Esophagus (tissue), 2 donors: ENCODE data around the gene ORM1. TPM values are rescaled to one million over a fixed set of nuclear protein-coding genes. Genes with fewer than 3 reads are reported as not detected.

Experiments used
- H3K27ac ChIP-seq, 2 donors: one replicate each; pipeline ENCODE4 v1.5.1; 2013; ENCODE audit warnings: low read depth in 2 of 2, mild to moderate bottlenecking in 2 of 2, inconsistent platforms in 1 of 2, low read length in 1 of 2, moderate library complexity in 1 of 2
- H3K27me3 ChIP-seq, 2 donors: one replicate each; pipeline ENCODE4 v1.6.1; 2013; ENCODE audit warnings: low read length in 2 of 2, control low read depth in 1 of 2, mild to moderate bottlenecking in 1 of 2; ENCODE audit not compliant: insufficient read depth in 2 of 2, control insufficient read depth in 1 of 2
- H3K36me3 ChIP-seq, 2 donors: one replicate each; pipeline ENCODE4 v1.6.1; 2013; ENCODE audit warnings: low read length in 1 of 2; ENCODE audit not compliant: control insufficient read depth in 2 of 2, insufficient read depth in 2 of 2
- H3K4me1 ChIP-seq, 2 donors: one replicate each; pipeline ENCODE4 v1.6.1; 2013; ENCODE audit warnings: low read length in 1 of 2; ENCODE audit not compliant: control insufficient read depth in 2 of 2, insufficient read depth in 2 of 2
- H3K4me3 ChIP-seq, 2 donors: one replicate each; pipeline ENCODE4 v1.5.1; 2013; ENCODE audit warnings: low read length in 2 of 2, mild to moderate bottlenecking in 2 of 2, low read depth in 1 of 2, moderate library complexity in 1 of 2
- H3K9me3 ChIP-seq, 2 donors: one replicate each; pipeline ENCODE4 v1.6.1; 2013; ENCODE audit warnings: mild to moderate bottlenecking in 2 of 2, low read depth in 1 of 2, low read length in 1 of 2, moderate library complexity in 1 of 2; ENCODE audit not compliant: control insufficient read depth in 2 of 2, insufficient read depth in 1 of 2
- WGBS, 2 donors: extraction: QIAGEN DNeasy Blood & Tissue Kit; methylation state at CpG; one replicate each; pipeline ENCODE4 v1.1.7; 2013; 5-methylcytosine and 5-hydroxymethylcytosine counted together
- polyA plus RNA-seq, 2 donors: library from polyadenylated mRNA; stranded (reverse); fragments of 200-250 nt; gene quantifications; one replicate each; pipeline ENCODE4 v1.2.3, GENCODE V29; 2013
- donor health status: healthy with polysubstance abuse.
- donor health status: Bipolar disorder and iron deficiency.

The ORM1 gene
- polyA plus RNA-seq, 2 donors = 0.11 TPM; not detected in 1

DNA sequence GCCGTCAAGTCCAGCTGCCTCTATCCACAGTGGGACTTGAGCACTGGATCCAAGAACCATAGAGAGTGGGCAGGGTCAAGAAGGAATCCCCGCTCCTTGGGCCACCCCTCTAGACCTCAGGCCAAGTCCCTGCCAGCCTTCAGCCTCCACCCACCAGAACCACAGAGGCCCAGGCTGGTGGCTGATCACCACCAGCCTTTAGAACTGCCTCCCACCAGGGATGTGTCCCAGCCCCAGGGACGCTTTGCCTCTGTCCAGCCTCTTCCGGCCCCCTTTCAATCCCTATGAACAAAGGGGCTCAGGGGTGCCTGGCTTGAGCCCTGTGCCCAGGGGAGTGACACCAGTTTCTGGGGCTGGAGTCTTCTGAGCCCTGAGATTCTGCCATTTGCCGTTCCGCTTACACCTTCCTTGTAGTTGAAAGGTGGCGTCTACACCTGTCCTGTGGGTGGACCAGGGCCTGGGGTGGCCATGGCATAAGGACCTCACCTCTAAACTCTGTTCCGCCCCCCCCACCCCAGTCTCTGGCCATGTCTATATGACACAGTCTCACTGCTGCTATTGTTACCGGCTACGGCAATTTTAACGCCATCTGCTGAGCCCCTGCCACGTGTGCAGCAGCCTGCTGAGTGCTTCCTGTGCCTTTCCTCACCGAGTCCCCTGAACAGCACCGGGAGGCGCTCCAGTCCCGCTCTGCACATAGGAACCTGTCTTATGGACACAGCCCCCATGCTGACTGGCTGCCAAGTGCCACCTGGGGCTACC, 35.7 kb upstream of the ORM1 start:
- Histone ChIP-seq H3K36me3 (no peaks in the 10 kb centered on the region), H3K27ac (no peak overlapping the region), H3K9me3 (no peaks in the 10 kb centered on the region), H3K4me1 (peaks cover 0 to 9% of the 10 kb centered on the region in 2 donors), H3K27me3 (no peaks in the 10 kb centered on the region), H3K4me3 (no peak overlapping the region)
- 81 to 82% methylated on average over 16 of the region's 16 CpGs for WGBS, 2 donors

DNA sequence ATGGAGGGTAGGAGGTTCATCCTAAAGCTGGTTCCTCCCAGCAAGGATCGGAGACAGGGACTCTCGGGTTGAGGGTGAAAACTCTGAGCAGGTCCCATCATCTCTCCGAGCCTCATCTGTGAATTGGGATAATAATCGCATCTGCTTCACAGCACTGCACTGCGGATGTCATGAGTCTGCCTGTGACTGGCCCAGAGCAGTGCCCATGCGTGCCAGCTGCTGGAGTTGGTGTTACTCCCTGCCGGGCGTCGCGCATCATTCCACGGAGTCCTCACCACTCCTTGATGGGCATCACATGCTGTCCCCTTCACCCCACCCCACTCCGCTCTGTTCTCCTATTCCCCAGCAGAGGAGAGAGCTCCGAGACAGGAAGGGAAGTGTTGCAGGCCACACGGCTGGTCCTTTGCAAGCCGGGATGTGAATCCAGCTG, 35.1 kb upstream of the ORM1 start:
- Histone ChIP-seq H3K27me3 (no peaks in the 10 kb centered on the region), H3K9me3 (no peaks in the 10 kb centered on the region), H3K4me1 (peaks cover 0 to 9% of the 10 kb centered on the region in 2 donors), H3K4me3 (no peak overlapping the region), H3K27ac (no peak overlapping the region), H3K36me3 (no peaks in the 10 kb centered on the region)
- 66 to 72% methylated on average over 15 of the region's 15 CpGs for WGBS, 2 donors

DNA sequence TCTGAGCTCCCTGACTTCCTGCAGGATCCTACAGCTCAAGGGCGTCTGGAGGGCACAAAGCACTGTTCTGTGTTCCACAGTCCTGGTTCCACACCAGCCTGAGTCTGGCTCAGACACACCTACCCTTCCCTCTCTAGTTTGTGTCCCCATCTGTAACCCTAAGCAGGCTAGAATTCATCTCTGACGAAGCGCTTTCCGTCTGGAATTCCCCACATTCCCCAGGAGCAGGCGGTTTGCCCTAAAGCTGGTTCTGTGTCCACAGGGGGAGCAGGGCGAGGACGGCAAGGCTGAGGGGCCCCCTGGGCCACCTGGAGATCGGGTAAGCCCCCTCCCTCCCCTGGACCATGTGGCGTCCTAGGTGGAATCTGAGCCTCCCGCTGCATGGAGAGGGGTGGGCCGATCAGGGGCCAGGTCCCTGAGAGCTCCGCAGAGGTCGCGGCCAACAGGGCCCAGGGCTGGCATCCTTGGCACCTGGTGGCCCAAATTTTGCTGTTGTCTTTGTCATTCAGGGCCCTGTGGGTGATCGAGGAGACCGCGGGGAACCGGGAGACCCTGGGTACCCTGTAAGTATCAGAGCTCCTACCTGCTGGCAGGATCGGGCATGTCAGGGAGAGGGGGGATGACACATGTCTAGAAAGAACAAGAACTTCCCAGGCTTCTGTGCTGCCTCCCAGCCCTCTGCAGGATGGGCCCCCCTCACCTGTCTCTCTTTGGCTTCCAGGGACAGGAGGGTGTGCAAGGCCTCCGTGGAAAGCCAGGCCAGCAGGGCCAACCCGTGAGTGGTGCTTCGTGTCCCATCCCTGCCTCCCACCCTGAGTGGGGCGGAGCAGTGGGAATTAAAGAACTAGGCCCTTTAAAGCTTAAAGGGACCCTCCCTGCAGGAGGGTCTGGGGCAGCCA, 34.5 kb upstream of the ORM1 start:
- H3K36me3 ChIP-seq = no peaks in the 10 kb centered on the region
- no peak overlapping the region for H3K27ac ChIP-seq
- H3K27me3 ChIP-seq = no peaks in the 10 kb centered on the region
- H3K4me3 ChIP-seq = no peak overlapping the region
- H3K4me1 ChIP-seq = peaks cover 0 to 9% of the 10 kb centered on the region in 2 donors
- H3K9me3 ChIP-seq = no peaks in the 10 kb centered on the region
- 45 to 63% methylated on average over 23 of the region's 23 CpGs for WGBS, 2 donors

DNA sequence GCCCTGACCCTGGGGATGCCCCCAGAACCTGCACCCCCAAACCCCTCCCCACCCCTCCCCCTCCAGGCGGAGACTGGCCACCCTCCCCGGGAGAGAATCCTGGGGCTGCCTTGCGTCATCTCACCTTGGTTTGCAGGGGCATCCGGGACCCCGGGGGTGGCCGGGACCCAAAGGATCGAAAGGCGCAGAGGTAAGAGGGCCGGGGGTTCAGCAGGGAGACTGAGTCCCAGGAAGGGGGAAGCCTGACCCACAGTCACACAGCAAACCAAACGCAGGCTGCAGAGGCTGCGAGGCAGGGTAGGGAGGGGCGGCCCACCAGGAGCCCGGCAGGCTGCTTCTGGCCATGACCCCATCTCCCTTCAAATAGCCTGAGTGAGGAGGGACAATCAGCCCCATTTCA, 33.8 kb upstream of the ORM1 start:
- no peaks in the 10 kb centered on the region for H3K9me3 ChIP-seq
- 85 to 89% methylated on average over 13 of the region's 13 CpGs for WGBS, 2 donors
- no peaks in the 10 kb centered on the region for H3K36me3 ChIP-seq
- H3K4me1 ChIP-seq = peaks cover 0 to 8% of the 10 kb centered on the region in 2 donors
- no peak overlapping the region for H3K4me3 ChIP-seq
- no peak overlapping the region for H3K27ac ChIP-seq
- no peaks in the 10 kb centered on the region for H3K27me3 ChIP-seq

DNA sequence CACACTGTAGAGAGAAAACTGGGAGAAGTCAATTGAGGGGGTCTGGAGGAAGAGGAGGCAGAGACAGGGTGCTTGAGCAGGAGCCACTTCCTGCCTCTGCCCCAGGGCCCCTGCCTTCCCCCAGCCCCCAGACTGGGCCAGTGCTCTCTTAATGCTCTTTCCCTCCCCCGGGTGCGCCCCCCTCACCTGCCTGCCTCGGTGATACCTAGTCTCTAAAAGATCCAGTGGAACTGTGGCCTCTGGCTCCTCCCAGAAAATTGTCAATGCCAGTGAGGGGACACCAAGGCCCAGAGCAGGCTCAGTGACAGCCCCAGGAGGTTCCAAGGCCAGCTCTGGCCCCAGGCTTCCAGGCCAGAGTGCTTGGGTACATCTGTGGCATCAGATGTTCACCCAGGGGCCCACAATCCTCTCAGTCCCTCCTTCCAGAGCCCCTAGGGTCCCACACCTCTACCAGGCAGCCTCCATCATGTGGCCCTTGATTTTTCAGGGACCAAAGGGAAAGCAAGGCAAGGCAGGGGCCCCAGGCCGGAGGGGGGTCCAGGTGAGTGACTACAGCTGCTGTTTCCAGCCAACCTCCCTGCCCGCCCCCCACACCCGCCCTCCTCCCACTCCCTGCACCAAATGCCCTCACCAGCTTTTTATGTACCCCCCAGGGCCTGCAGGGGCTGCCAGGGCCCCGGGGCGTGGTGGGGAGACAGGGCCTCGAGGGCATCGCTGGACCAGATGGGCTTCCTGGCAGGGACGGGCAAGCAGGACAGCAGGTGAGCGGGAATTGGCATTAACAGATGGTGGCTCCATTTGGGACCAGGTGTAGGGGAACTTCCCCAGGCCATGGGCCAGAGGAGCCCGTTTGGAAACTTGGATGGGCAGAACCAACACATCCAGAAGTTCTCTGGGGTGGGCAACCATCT, 33.1 kb upstream of the ORM1 start:
- H3K4me1 ChIP-seq = peaks cover 0 to 5% of the 10 kb centered on the region in 2 donors
- H3K27ac ChIP-seq = no peak overlapping the region
- 76 to 77% methylated on average over 13 of the region's 13 CpGs for WGBS, 2 donors
- no peaks in the 10 kb centered on the region for H3K36me3 ChIP-seq
- no peaks in the 10 kb centered on the region for H3K9me3 ChIP-seq
- H3K27me3 ChIP-seq = no peaks in the 10 kb centered on the region
- H3K4me3 ChIP-seq = no peak overlapping the region

DNA sequence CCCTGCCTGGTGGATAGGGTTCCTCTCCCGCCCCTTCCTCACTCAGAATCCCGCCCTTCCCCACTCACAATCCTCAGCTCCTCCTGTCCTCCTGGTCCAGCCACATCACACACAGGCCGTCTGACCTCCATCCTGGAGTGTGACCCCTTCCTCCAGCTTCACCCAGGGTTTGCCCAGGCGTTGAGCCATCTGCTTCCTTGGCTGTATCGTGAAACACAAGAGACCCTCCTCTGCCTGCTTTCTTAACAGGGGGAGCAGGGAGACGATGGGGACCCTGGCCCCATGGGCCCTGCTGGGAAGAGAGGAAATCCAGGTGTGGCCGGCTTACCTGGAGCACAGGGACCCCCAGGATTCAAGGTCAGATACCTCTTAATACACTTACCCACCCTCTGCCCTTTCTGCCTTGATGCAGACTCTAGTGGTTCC, 32.3 kb upstream of the ORM1 start:
- Histone ChIP-seq H3K27me3 (no peaks in the 10 kb centered on the region), H3K4me3 (no peak overlapping the region), H3K36me3 (no peaks in the 10 kb centered on the region), H3K4me1 (peaks cover 0 to 5% of the 10 kb centered on the region in 2 donors), H3K27ac (no peak overlapping the region), H3K9me3 (no peaks in the 10 kb centered on the region)
- WGBS, 2 donors = 60 to 67% methylated on average over 7 of the region's 7 CpGs

DNA sequence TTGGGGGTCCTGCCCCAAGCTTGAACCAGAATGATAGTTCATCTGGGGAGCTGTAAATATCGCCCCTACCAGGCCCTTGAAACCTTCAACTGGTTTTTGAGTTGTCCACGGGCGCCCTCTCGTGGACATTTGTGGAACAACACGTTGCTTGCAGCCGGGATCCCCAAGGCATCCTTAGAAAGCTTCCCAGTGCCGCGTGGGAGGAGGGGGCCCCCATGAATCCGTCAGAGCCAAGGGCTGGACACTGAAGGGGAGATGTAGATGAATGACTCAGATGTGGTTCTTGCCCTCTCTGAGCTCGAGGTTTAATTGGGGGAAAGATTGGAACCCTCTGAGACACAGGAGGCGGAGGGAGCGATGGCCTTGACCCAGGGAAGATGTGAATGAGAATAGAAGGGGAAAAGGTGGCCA, 31.8 kb upstream of the ORM1 start:
- Histone ChIP-seq H3K36me3 (no peaks in the 10 kb centered on the region), H3K27ac (no peak overlapping the region)

DNA sequence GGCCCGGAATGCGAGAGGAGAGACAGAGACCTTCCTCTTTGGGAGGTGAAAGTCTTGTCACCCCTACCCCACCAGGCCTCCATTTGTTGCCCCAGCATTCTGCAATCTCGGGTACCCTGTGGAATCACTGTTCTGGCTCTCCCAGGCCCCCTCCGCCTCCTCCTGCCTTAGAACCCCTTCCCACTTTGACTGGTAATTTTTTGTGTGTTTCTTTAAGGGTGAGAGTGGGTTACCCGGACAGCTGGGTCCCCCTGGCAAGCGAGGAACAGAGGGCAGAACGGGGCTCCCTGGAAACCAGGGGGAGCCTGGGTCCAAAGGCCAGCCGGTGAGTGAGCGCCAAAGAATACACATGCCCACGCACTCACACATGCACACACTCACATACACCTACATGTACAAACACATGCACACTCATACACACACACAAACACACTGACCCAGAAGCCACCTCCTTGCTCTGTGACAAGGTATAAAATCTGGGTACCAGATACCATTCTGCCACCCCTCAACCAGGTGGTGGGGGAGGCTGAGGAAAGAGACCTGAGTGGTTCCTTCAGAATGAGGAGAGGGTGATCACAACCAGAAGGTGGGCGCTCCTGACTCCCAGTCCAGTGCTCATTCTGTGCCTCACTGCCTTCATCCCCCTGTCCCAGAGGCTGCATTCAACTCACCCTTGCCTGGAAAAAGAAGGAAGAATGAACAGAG, 30.9 kb upstream of the ORM1 start:
- Histone ChIP-seq H3K9me3 (no peaks in the 10 kb centered on the region), H3K4me3 (no peak overlapping the region), H3K27me3 (no peaks in the 10 kb centered on the region), H3K27ac (no peak overlapping the region), H3K36me3 (no peaks in the 10 kb centered on the region), H3K4me1 (peaks cover 0 to 5% of the 10 kb centered on the region in 2 donors)
- 83 to 91% methylated on average over 11 of the region's 11 CpGs for WGBS, 2 donors

More for the DNA sequence above, 31.8 kb upstream of the ORM1 start:
- Histone ChIP-seq H3K27me3 (no peaks in the 10 kb centered on the region), H3K4me3 (no peak overlapping the region), H3K9me3 (no peaks in the 10 kb centered on the region), H3K4me1 (peaks cover 0 to 5% of the 10 kb centered on the region in 2 donors)
- WGBS, 2 donors = 17 to 18% methylated on average over 12 of the region's 12 CpGs
